ENCODE data around the gene PLEKHG4. TPM values are rescaled to one million over a fixed set of nuclear protein-coding genes. Genes with fewer than 3 reads are reported as not detected.

Gene PLEKHG4
- polyA plus RNA-seq, 1 donor = 9.2 TPM

GRCh38 chr16:67291461-67291860 is 12.1 kb downstream of the PLEKHG4 start:
- Histone ChIP-seq H3K4me1 (ENCODE audit: control insufficient read depth, insufficient read depth, low read length) (no peaks in the 10 kb centered on the region), H3K27me3 (ENCODE audit: control insufficient read depth, insufficient read depth, low read length) (no peaks in the 10 kb centered on the region), H3K4me3 (ENCODE audit: low read length) (no peak overlapping the region), H3K36me3 (ENCODE audit: control insufficient read depth, insufficient read depth, low read length) (no peaks in the 10 kb centered on the region), H3K9me3 (ENCODE audit: control insufficient read depth, low read depth, low read length) (no peaks in the 10 kb centered on the region), H3K27ac (ENCODE audit: low read length) (no peak overlapping the region)
- no peak for DNase-seq
- WGBS (ENCODE audit: insufficient coverage, low lambda C conversion rate) = no CpG with 5 or more reads among the region's 7 CpGs

- no peaks in the 10 kb centered on the region for H3K4me1 ChIP-seq (ENCODE audit: control insufficient read depth, insufficient read depth, low read length)
- no CpG with 5 or more reads among the region's 4 CpGs for WGBS (ENCODE audit: insufficient coverage, low lambda C conversion rate)
These were observed 14.9 kb downstream of the PLEKHG4 start for GRCh38 chr16:67294171-67294757.

GRCh38 chr16:67294938-67295361 is 15.6 kb downstream of the PLEKHG4 start:
- no peaks in the 10 kb centered on the region for H3K9me3 ChIP-seq (ENCODE audit: control insufficient read depth, low read depth, low read length)
- no peaks in the 10 kb centered on the region for H3K4me1 ChIP-seq (ENCODE audit: control insufficient read depth, insufficient read depth, low read length)
- no CpG with 5 or more reads among the region's 7 CpGs for WGBS (ENCODE audit: insufficient coverage, low lambda C conversion rate)
- peaks cover 3% of the 10 kb centered on the region for H3K27me3 ChIP-seq (ENCODE audit: control insufficient read depth, insufficient read depth, low read length)
- DNase-seq = no peak
- no peaks in the 10 kb centered on the region for H3K36me3 ChIP-seq (ENCODE audit: control insufficient read depth, insufficient read depth, low read length)
- no peak overlapping the region for H3K27ac ChIP-seq (ENCODE audit: low read length)
- H3K4me3 ChIP-seq (ENCODE audit: low read length) = no peak overlapping the region

More at GRCh38 chr16:67294171-67294757, 14.9 kb downstream of the PLEKHG4 start:
- Histone ChIP-seq H3K27me3 (ENCODE audit: control insufficient read depth, insufficient read depth, low read length) (peaks cover 3% of the 10 kb centered on the region), H3K27ac (ENCODE audit: low read length) (no peak overlapping the region), H3K4me3 (ENCODE audit: low read length) (no peak overlapping the region), H3K36me3 (ENCODE audit: control insufficient read depth, insufficient read depth, low read length) (no peaks in the 10 kb centered on the region), H3K9me3 (ENCODE audit: control insufficient read depth, low read depth, low read length) (no peaks in the 10 kb centered on the region)
- no peak for DNase-seq

- Histone ChIP-seq H3K36me3 (ENCODE audit: control insufficient read depth, insufficient read depth, low read length) (no peaks in the 10 kb centered on the region), H3K27ac (ENCODE audit: low read length) (no peak overlapping the region), H3K4me1 (ENCODE audit: control insufficient read depth, insufficient read depth, low read length) (no peaks in the 10 kb centered on the region), H3K9me3 (ENCODE audit: control insufficient read depth, low read depth, low read length) (no peaks in the 10 kb centered on the region), H3K4me3 (ENCODE audit: low read length) (no peak overlapping the region), H3K27me3 (ENCODE audit: control insufficient read depth, insufficient read depth, low read length) (peaks cover 3% of the 10 kb centered on the region)
- WGBS (ENCODE audit: insufficient coverage, low lambda C conversion rate) = no CpG with 5 or more reads among the region's 3 CpGs
- no peak for DNase-seq
These were observed 17.1 kb downstream of the PLEKHG4 start for GRCh38 chr16:67296420-67296819.

- no CpG with 5 or more reads among the region's 9 CpGs for WGBS (ENCODE audit: insufficient coverage, low lambda C conversion rate)
- H3K9me3 ChIP-seq (ENCODE audit: control insufficient read depth, low read depth, low read length) = no peaks in the 10 kb centered on the region
- no peak for DNase-seq
- no peaks in the 10 kb centered on the region for H3K36me3 ChIP-seq (ENCODE audit: control insufficient read depth, insufficient read depth, low read length)
- H3K27ac ChIP-seq (ENCODE audit: low read length) = no peak overlapping the region
- no peaks in the 10 kb centered on the region for H3K4me1 ChIP-seq (ENCODE audit: control insufficient read depth, insufficient read depth, low read length)
- H3K4me3 ChIP-seq (ENCODE audit: low read length) = no peak overlapping the region
- H3K27me3 ChIP-seq (ENCODE audit: control insufficient read depth, insufficient read depth, low read length) = peaks cover 3% of the 10 kb centered on the region
These were observed 18.9 kb downstream of the PLEKHG4 start for GRCh38 chr16:67298277-67298676.

GRCh38 chr16:67299269-67299668 is 19.9 kb downstream of the PLEKHG4 start:
- Histone ChIP-seq H3K4me3 (ENCODE audit: low read length) (no peak overlapping the region), H3K4me1 (ENCODE audit: control insufficient read depth, insufficient read depth, low read length) (no peaks in the 10 kb centered on the region), H3K36me3 (ENCODE audit: control insufficient read depth, insufficient read depth, low read length) (no peaks in the 10 kb centered on the region), H3K27me3 (ENCODE audit: control insufficient read depth, insufficient read depth, low read length) (peaks cover 3% of the 10 kb centered on the region), H3K27ac (ENCODE audit: low read length) (no peak overlapping the region), H3K9me3 (ENCODE audit: control insufficient read depth, low read depth, low read length) (no peaks in the 10 kb centered on the region)
- no CpG with 5 or more reads among the region's 15 CpGs for WGBS (ENCODE audit: insufficient coverage, low lambda C conversion rate)
- DNase-seq = no peak

GRCh38 chr16:67301080-67301782 is 21.9 kb downstream of the PLEKHG4 start:
- Histone ChIP-seq H3K4me1 (ENCODE audit: control insufficient read depth, insufficient read depth, low read length) (no peaks in the 10 kb centered on the region), H3K4me3 (ENCODE audit: low read length) (no peak overlapping the region), H3K9me3 (ENCODE audit: control insufficient read depth, low read depth, low read length) (no peaks in the 10 kb centered on the region), H3K27ac (ENCODE audit: low read length) (no peak overlapping the region), H3K27me3 (ENCODE audit: control insufficient read depth, insufficient read depth, low read length) (peaks cover 3% of the 10 kb centered on the region), H3K36me3 (ENCODE audit: control insufficient read depth, insufficient read depth, low read length) (no peaks in the 10 kb centered on the region)
- DNase-seq = no peak
- no CpG with 5 or more reads among the region's 11 CpGs for WGBS (ENCODE audit: insufficient coverage, low lambda C conversion rate)

- WGBS (ENCODE audit: insufficient coverage, low lambda C conversion rate) = no CpG with 5 or more reads among the region's 7 CpGs
These were observed 22.7 kb downstream of the PLEKHG4 start for GRCh38 chr16:67302076-67302475.

GRCh38 chr16:67302970-67303369 is 23.6 kb downstream of the PLEKHG4 start:
- DNase-seq = no peak
- Histone ChIP-seq H3K27me3 (ENCODE audit: control insufficient read depth, insufficient read depth, low read length) (no peaks in the 10 kb centered on the region), H3K4me1 (ENCODE audit: control insufficient read depth, insufficient read depth, low read length) (no peaks in the 10 kb centered on the region), H3K4me3 (ENCODE audit: low read length) (no peak overlapping the region), H3K36me3 (ENCODE audit: control insufficient read depth, insufficient read depth, low read length) (no peaks in the 10 kb centered on the region), H3K9me3 (ENCODE audit: control insufficient read depth, low read depth, low read length) (no peaks in the 10 kb centered on the region), H3K27ac (ENCODE audit: low read length) (no peak overlapping the region)
- no CpG with 5 or more reads among the region's 8 CpGs for WGBS (ENCODE audit: insufficient coverage, low lambda C conversion rate)

More at GRCh38 chr16:67302076-67302475, 22.7 kb downstream of the PLEKHG4 start:
- Histone ChIP-seq H3K27ac (ENCODE audit: low read length) (no peak overlapping the region), H3K27me3 (ENCODE audit: control insufficient read depth, insufficient read depth, low read length) (peaks cover 3% of the 10 kb centered on the region), H3K4me1 (ENCODE audit: control insufficient read depth, insufficient read depth, low read length) (no peaks in the 10 kb centered on the region), H3K4me3 (ENCODE audit: low read length) (no peak overlapping the region), H3K9me3 (ENCODE audit: control insufficient read depth, low read depth, low read length) (no peaks in the 10 kb centered on the region), H3K36me3 (ENCODE audit: control insufficient read depth, insufficient read depth, low read length) (no peaks in the 10 kb centered on the region)
- no peak for DNase-seq

- Histone ChIP-seq H3K4me1 (ENCODE audit: control insufficient read depth, insufficient read depth, low read length) (no peaks in the 10 kb centered on the region), H3K4me3 (ENCODE audit: low read length) (no peak overlapping the region), H3K27ac (ENCODE audit: low read length) (no peak overlapping the region), H3K9me3 (ENCODE audit: control insufficient read depth, low read depth, low read length) (no peaks in the 10 kb centered on the region), H3K36me3 (ENCODE audit: control insufficient read depth, insufficient read depth, low read length) (no peaks in the 10 kb centered on the region), H3K27me3 (ENCODE audit: control insufficient read depth, insufficient read depth, low read length) (no peaks in the 10 kb centered on the region)
- no CpG with 5 or more reads among the region's 1 CpG for WGBS (ENCODE audit: insufficient coverage, low lambda C conversion rate)
- DNase-seq = no peak
These were observed 24.7 kb downstream of the PLEKHG4 start for GRCh38 chr16:67304020-67304419.

Data from large intestine (tissue), 3 donors.